H1 (cell line): ENCODE results near the gene GSTO1.

Source experiments
- CREB1 ChIP-seq: IDR thresholded peaks from 2 replicates; pipeline ENCODE4 v1.6.1; 2012; ENCODE audit warnings: inconsistent platforms
- EP300 ChIP-seq, 2 experiments: IDR thresholded peaks; 1 replicate in 1 of 2; 2 replicates in 1 of 2; pipeline ENCODE4 v1.6.1; 2011 to 2012; ENCODE audit warnings: low read depth in 2 of 2, low read length in 2 of 2, mild to moderate bottlenecking in 2 of 2, borderline replicate concordance in 1 of 2, inconsistent platforms in 1 of 2, moderate library complexity in 1 of 2
- HDAC6 ChIP-seq: IDR thresholded peaks from one replicate; pipeline ENCODE4 v1.7.1; 2012; ENCODE audit warnings: low read depth, mild to moderate bottlenecking, inconsistent platforms, low read length, moderate library complexity
- RXRA ChIP-seq: IDR thresholded peaks from 2 replicates; pipeline ENCODE4 v1.6.1; 2011; ENCODE audit warnings: low read depth, mild to moderate bottlenecking, low read length, moderate library complexity; ENCODE audit not compliant: insufficient read depth
- TCF12 ChIP-seq: IDR thresholded peaks from 2 replicates; pipeline ENCODE4 v1.6.1; 2011; ENCODE audit warnings: low read depth, mild to moderate bottlenecking, low read length
- TF ChIP-seq, protein P1 (sequence below), 3 experiments: IDR thresholded peaks; 1 replicate in 2 of 3; 2 replicates in 1 of 3; pipeline versions ENCODE4 v1.5.1 to v1.6.1; 2011; ENCODE audit warnings: low read length in 3 of 3, mild to moderate bottlenecking in 3 of 3, inconsistent platforms in 2 of 3, low read depth in 1 of 3, moderate library complexity in 1 of 3; ENCODE audit not compliant: insufficient read depth in 1 of 3; ENCODE audit errors: control extremely low read depth in 1 of 3
- TF ChIP-seq, protein P2 (sequence below): IDR thresholded peaks from 2 replicates; pipeline ENCODE4 v1.6.1; 2012; ENCODE audit warnings: low read length, inconsistent platforms

DNA sequence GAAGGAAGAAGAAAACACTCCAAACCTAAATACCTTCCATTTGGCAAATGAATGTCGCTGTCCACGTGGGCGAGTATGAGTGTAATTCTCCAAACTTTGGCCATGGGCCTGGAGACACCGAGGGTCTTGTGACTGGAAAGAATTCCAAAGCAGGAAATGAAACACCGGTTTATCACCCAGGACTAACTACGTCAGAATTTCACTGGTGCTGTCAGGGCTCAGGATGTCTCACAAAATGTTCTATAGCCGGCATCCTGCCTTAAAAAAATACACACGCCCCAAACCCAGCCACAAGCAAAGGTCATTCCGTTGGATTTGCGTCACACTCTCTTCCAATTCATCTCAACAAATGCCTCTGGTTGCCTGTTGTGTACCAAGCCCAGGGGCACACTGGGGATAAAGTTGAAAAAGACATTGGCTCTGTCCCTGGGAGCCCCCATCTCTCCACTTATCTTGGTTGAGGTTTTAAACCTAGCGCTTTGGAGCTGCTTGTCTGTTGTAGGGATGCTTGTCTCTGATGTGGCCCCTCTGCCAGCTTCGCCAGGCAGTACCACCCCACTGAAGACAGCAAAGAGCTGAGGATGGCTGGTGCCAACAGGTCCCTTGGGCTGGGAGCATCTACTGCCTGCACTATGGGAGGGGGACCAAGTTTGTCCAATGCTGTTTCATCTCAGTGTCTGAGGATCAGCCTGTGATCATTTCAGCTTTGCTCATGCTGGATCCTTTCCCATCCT lies 45.5 kb downstream of the GSTO1 start:
- TF ChIP-seq, protein P1, sequence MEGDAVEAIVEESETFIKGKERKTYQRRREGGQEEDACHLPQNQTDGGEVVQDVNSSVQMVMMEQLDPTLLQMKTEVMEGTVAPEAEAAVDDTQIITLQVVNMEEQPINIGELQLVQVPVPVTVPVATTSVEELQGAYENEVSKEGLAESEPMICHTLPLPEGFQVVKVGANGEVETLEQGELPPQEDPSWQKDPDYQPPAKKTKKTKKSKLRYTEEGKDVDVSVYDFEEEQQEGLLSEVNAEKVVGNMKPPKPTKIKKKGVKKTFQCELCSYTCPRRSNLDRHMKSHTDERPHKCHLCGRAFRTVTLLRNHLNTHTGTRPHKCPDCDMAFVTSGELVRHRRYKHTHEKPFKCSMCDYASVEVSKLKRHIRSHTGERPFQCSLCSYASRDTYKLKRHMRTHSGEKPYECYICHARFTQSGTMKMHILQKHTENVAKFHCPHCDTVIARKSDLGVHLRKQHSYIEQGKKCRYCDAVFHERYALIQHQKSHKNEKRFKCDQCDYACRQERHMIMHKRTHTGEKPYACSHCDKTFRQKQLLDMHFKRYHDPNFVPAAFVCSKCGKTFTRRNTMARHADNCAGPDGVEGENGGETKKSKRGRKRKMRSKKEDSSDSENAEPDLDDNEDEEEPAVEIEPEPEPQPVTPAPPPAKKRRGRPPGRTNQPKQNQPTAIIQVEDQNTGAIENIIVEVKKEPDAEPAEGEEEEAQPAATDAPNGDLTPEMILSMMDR (IDR thresholded peaks at IDR 0.05; ENCODE audit: control extremely low read depth in 1 of 3, insufficient read depth in 1 of 3, low read depth in 1 of 3, low read length in 3 of 3) = no peak
- no peak for TF ChIP-seq RXRA
- TF ChIP-seq, protein P2, sequence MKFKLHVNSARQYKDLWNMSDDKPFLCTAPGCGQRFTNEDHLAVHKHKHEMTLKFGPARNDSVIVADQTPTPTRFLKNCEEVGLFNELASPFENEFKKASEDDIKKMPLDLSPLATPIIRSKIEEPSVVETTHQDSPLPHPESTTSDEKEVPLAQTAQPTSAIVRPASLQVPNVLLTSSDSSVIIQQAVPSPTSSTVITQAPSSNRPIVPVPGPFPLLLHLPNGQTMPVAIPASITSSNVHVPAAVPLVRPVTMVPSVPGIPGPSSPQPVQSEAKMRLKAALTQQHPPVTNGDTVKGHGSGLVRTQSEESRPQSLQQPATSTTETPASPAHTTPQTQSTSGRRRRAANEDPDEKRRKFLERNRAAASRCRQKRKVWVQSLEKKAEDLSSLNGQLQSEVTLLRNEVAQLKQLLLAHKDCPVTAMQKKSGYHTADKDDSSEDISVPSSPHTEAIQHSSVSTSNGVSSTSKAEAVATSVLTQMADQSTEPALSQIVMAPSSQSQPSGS = no peak
- no peak for TF ChIP-seq TCF12
- no peak for TF ChIP-seq CREB1
- no peak for TF ChIP-seq EP300 (IDR thresholded peaks at IDR 0.05; ENCODE audit: borderline replicate concordance in 1 of 2, low read depth in 2 of 2, low read length in 2 of 2)
- TF ChIP-seq HDAC6 = no peak
